ENCODE results near the gene IL23A. TPM values are rescaled to one million over a fixed set of nuclear protein-coding genes. Genes with fewer than 3 reads are reported as not detected.
A peak's percentile ranks its signal among the peaks of the same experiment; 100 is the strongest.

The IL23A gene
- total RNA-seq, 1 experiment from 2014 or later, result 2.0 TPM

DNA sequence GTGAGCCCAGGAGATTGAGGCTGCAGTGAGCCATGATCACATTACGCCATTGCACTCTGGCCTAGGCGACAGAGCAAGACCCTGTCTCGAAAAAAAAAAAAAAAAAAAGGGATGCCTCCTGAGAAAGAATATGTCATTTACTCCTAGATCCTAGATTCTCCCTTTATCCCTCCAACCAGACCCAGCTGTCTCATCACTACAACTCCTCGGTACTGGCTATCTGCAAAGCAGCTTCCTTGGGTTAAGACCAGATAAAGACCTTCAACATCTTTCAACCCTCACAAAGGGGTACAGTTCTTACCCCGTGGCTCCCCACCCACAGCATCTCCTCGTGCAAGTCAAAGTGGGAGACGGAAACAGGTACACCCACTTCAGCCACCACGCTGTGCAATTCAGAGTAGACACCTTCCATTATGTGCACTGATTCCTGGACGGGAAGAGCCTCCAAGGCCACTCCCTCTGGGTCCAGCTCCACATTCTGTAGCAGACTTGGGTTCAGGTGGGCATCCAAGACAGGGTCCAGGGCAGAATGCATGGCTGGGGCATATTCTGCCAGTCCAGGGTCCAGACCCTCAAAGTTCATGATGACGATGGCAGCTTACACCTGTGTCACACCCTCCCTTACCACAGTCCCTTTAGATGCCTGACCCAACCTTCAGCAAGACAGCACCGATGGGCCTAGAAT, 6.0 kb upstream of the IL23A start:
- H3K23me2 ChIP-seq (ENCODE audit: insufficient read length, low read depth, low read length, poor library complexity, severe bottlenecking), result peaks cover 9% of the 10 kb centered on the region
- H3K9me3 ChIP-seq (ENCODE audit: control insufficient read depth, low read depth, low read length), result no peaks in the 10 kb centered on the region
- H3K56ac ChIP-seq (ENCODE audit: insufficient read length, low read depth, low read length), result no peak overlapping the region
- H3K23ac ChIP-seq (ENCODE audit: insufficient read length, low read depth, low read length), result no peak overlapping the region
- H3K4ac ChIP-seq (ENCODE audit: low read depth, low read length), result no peak overlapping the region
- H3K27ac ChIP-seq (ENCODE audit: insufficient read length, low read depth, low read length), result peak overlapping the region; percentile 81
- peak overlapping the region; percentile 66 for H4K5ac ChIP-seq (ENCODE audit: insufficient read length, low read depth, low read length)
- H3K27me3 ChIP-seq (ENCODE audit: insufficient read depth, low read length), result no peaks in the 10 kb centered on the region
- H2BK20ac ChIP-seq (ENCODE audit: low read depth, low read length, poor library complexity, severe bottlenecking), result no peak overlapping the region
- H3K79me2 ChIP-seq (ENCODE audit: insufficient read depth, low read length), result no peaks in the 10 kb centered on the region
- H2BK15ac ChIP-seq (ENCODE audit: low read depth, low read length), result no peak overlapping the region
- H2BK5ac ChIP-seq (ENCODE audit: insufficient read length, low read length), result no peak overlapping the region
- WGBS (ENCODE audit: extremely low coverage, insufficient read length, low lambda C conversion rate), result no CpG with 5 or more reads among the region's 11 CpGs
- Mint-ChIP-seq H3K27ac (peak overlapping the region; percentile 99; a peak in 6 of 7 replicates), H3K4me1 (peaks cover 24 to 25% of the 10 kb centered on the region in 2 experiments), H3K4me3 (peak overlapping the region; percentile 82 to 91), H3K36me3 (ENCODE audit: insufficient read depth in 1 of 3, low read depth in 3 of 3) (peaks cover 0 to 8% (median 3%) of the 10 kb centered on the region in 3 experiments; a peak in 3 of 7 replicates), H3K27me3 (ENCODE audit: low read depth) (no peaks in the 10 kb centered on the region; the same call in none of the 2 replicates), H3K9me3 (no peaks in the 10 kb centered on the region)
- no peaks in the 10 kb centered on the region for H4K20me1 ChIP-seq (ENCODE audit: control insufficient read depth, insufficient read depth, insufficient read length)
- no peaks in the 10 kb centered on the region for H3K79me1 ChIP-seq (ENCODE audit: insufficient read depth, low read depth, low read length, poor library complexity, severe bottlenecking)
- H3K14ac ChIP-seq (ENCODE audit: insufficient read depth, low read length), result peak overlapping the region; percentile 3; the same call in 1 of the 2 replicates
- no peak overlapping the region for H2BK12ac ChIP-seq (ENCODE audit: insufficient read length, low read depth, low read length)
- H2AFZ ChIP-seq (ENCODE audit: low read length), result no peak overlapping the region
- no peak overlapping the region for H3T11ph ChIP-seq (ENCODE audit: low read length)
- no peak overlapping the region for H4K91ac ChIP-seq (ENCODE audit: insufficient read length, low read depth, low read length)
- H2AK5ac ChIP-seq (ENCODE audit: insufficient read length, low read length), result no peak overlapping the region
- H2BK120ac ChIP-seq (ENCODE audit: low read depth, low read length, poor library complexity, severe bottlenecking), result no peak overlapping the region
- peak overlapping the region; percentile 28 for H4K8ac ChIP-seq (replicated peaks; ENCODE audit: insufficient read length, low read depth, low read length)
- H3K4me2 ChIP-seq (ENCODE audit: insufficient read depth, insufficient read length, low read length), result peak overlapping the region; percentile 68
- peak overlapping the region; percentile 58 for H3K18ac ChIP-seq (ENCODE audit: insufficient read length, low read depth, low read length)
- peaks cover 4% of the 10 kb centered on the region; the same call in 1 of the 2 replicates for H3K4me1 ChIP-seq (ENCODE audit: insufficient read depth, low read length)
- DNase-seq, result no peak
- TF ChIP-seq, protein P1, sequence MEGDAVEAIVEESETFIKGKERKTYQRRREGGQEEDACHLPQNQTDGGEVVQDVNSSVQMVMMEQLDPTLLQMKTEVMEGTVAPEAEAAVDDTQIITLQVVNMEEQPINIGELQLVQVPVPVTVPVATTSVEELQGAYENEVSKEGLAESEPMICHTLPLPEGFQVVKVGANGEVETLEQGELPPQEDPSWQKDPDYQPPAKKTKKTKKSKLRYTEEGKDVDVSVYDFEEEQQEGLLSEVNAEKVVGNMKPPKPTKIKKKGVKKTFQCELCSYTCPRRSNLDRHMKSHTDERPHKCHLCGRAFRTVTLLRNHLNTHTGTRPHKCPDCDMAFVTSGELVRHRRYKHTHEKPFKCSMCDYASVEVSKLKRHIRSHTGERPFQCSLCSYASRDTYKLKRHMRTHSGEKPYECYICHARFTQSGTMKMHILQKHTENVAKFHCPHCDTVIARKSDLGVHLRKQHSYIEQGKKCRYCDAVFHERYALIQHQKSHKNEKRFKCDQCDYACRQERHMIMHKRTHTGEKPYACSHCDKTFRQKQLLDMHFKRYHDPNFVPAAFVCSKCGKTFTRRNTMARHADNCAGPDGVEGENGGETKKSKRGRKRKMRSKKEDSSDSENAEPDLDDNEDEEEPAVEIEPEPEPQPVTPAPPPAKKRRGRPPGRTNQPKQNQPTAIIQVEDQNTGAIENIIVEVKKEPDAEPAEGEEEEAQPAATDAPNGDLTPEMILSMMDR (conservative IDR thresholded peaks at IDR 0.05), result no peak
- peak overlapping the region; percentile 81 for H3K9ac ChIP-seq (ENCODE audit: extremely low read depth, insufficient read length, low read length)
